ENCODE data around the gene FHOD3. TPM values are rescaled to one million over a fixed set of nuclear protein-coding genes. Genes with fewer than 3 reads are reported as not detected.

Gene FHOD3
- total RNA-seq, 2 donors from 2014 or later, result not detected

GRCh38 chr18:36578871-36579710 lies 281.6 kb downstream of the FHOD3 start:
- Mint-ChIP-seq H3K4me1 (ENCODE audit: low read depth in 2 of 2) (no peaks in the 10 kb centered on the region), H3K4me3 (no peak overlapping the region), H3K9me3 (no peaks in the 10 kb centered on the region), H3K36me3 (no peaks in the 10 kb centered on the region), H3K27ac (no peak overlapping the region), H3K27me3 (peaks cover 3 to 6% of the 10 kb centered on the region in 2 donors)
- no peak for DNase-seq (ENCODE audit: low spot score)
- no peak for ATAC-seq

GRCh38 chr18:36580266-36580665 lies 282.8 kb downstream of the FHOD3 start:
- DNase-seq (ENCODE audit: low spot score) (no peak), ATAC-seq (no peak)
- Mint-ChIP-seq H3K27ac (no peak overlapping the region), H3K4me1 (ENCODE audit: low read depth in 2 of 2) (no peaks in the 10 kb centered on the region), H3K27me3 (peaks cover 3 to 6% of the 10 kb centered on the region in 2 donors), H3K9me3 (no peaks in the 10 kb centered on the region), H3K4me3 (no peak overlapping the region), H3K36me3 (no peaks in the 10 kb centered on the region)

- DNase-seq (ENCODE audit: low spot score) (no peak), ATAC-seq (peak in 1 of 2 donors; percentile 13)
- H3K27me3 Mint-ChIP-seq, result peaks cover 3 to 6% of the 10 kb centered on the region in 2 donors
- no peak overlapping the region for H3K27ac Mint-ChIP-seq
- no peaks in the 10 kb centered on the region for H3K36me3 Mint-ChIP-seq
- H3K4me3 Mint-ChIP-seq, result no peak overlapping the region
- no peaks in the 10 kb centered on the region for H3K4me1 Mint-ChIP-seq (ENCODE audit: low read depth in 2 of 2)
- no peaks in the 10 kb centered on the region for H3K9me3 Mint-ChIP-seq
Observed at GRCh38 chr18:36580874-36581750, 283.6 kb downstream of the FHOD3 start.

- Mint-ChIP-seq H3K36me3 (no peaks in the 10 kb centered on the region), H3K4me1 (ENCODE audit: low read depth in 2 of 2) (no peaks in the 10 kb centered on the region), H3K9me3 (no peaks in the 10 kb centered on the region), H3K27me3 (peaks cover 0 to 6% of the 10 kb centered on the region in 2 donors), H3K4me3 (no peak overlapping the region), H3K27ac (no peak overlapping the region)
- ATAC-seq (no peak), DNase-seq (ENCODE audit: low spot score) (no peak)
Observed at GRCh38 chr18:36582988-36583745, 285.7 kb downstream of the FHOD3 start.

- no peak for DNase-seq (ENCODE audit: low spot score)
- Mint-ChIP-seq H3K9me3 (no peaks in the 10 kb centered on the region), H3K36me3 (no peaks in the 10 kb centered on the region), H3K4me1 (ENCODE audit: low read depth in 2 of 2) (peaks cover 0 to 2% of the 10 kb centered on the region in 2 donors), H3K27me3 (peaks cover 0 to 3% of the 10 kb centered on the region in 2 donors), H3K4me3 (no peak overlapping the region), H3K27ac (no peak overlapping the region)
- ATAC-seq, result no peak
Observed at GRCh38 chr18:36589857-36590543, 292.5 kb downstream of the FHOD3 start.

- no peak overlapping the region for H3K4me3 Mint-ChIP-seq
- H3K9me3 Mint-ChIP-seq, result no peaks in the 10 kb centered on the region
- no peaks in the 10 kb centered on the region for H3K36me3 Mint-ChIP-seq
- ATAC-seq, result no peak
- H3K27me3 Mint-ChIP-seq, result peaks cover 0 to 3% of the 10 kb centered on the region in 2 donors
- peaks cover 0 to 2% of the 10 kb centered on the region in 2 donors for H3K4me1 Mint-ChIP-seq (ENCODE audit: low read depth in 2 of 2)
- no peak for DNase-seq (ENCODE audit: low spot score)
- H3K27ac Mint-ChIP-seq, result no peak overlapping the region
Observed at GRCh38 chr18:36590621-36591580, 293.4 kb downstream of the FHOD3 start.

- H3K36me3 Mint-ChIP-seq, result no peaks in the 10 kb centered on the region
- no peak for ATAC-seq
- H3K9me3 Mint-ChIP-seq, result no peaks in the 10 kb centered on the region
- no peak for DNase-seq (ENCODE audit: low spot score)
- H3K4me3 Mint-ChIP-seq, result no peak overlapping the region
- peaks cover 0 to 3% of the 10 kb centered on the region in 2 donors for H3K27me3 Mint-ChIP-seq
- H3K4me1 Mint-ChIP-seq (ENCODE audit: low read depth in 2 of 2), result peaks cover 0 to 2% of the 10 kb centered on the region in 2 donors
- H3K27ac Mint-ChIP-seq, result no peak overlapping the region
Observed at GRCh38 chr18:36592282-36592681, 294.8 kb downstream of the FHOD3 start.

GRCh38 chr18:36593001-36593400 lies 295.5 kb downstream of the FHOD3 start:
- H3K4me1 Mint-ChIP-seq (ENCODE audit: low read depth in 2 of 2), result peaks cover 0 to 2% of the 10 kb centered on the region in 2 donors
- no peak overlapping the region for H3K4me3 Mint-ChIP-seq

GRCh38 chr18:36593641-36594040 lies 296.1 kb downstream of the FHOD3 start:
- Mint-ChIP-seq H3K27me3 (peaks cover 0 to 3% of the 10 kb centered on the region in 2 donors), H3K4me1 (ENCODE audit: low read depth in 2 of 2) (peaks cover 0 to 2% of the 10 kb centered on the region in 2 donors), H3K4me3 (no peak overlapping the region), H3K9me3 (no peaks in the 10 kb centered on the region), H3K27ac (no peak overlapping the region), H3K36me3 (no peaks in the 10 kb centered on the region)
- DNase-seq (ENCODE audit: low spot score), result no peak
- ATAC-seq, result no peak

More at GRCh38 chr18:36593001-36593400, 295.5 kb downstream of the FHOD3 start:
- no peak overlapping the region for H3K27ac Mint-ChIP-seq
- H3K9me3 Mint-ChIP-seq, result no peaks in the 10 kb centered on the region
- no peak for DNase-seq (ENCODE audit: low spot score)
- peaks cover 0 to 3% of the 10 kb centered on the region in 2 donors for H3K27me3 Mint-ChIP-seq
- no peak for ATAC-seq
- H3K36me3 Mint-ChIP-seq, result no peaks in the 10 kb centered on the region

GRCh38 chr18:36594621-36595020 lies 297.1 kb downstream of the FHOD3 start:
- DNase-seq (ENCODE audit: low spot score) (no peak), ATAC-seq (no peak)
- Mint-ChIP-seq H3K9me3 (no peaks in the 10 kb centered on the region), H3K27ac (no peak overlapping the region), H3K27me3 (peaks cover 0 to 3% of the 10 kb centered on the region in 2 donors), H3K4me1 (ENCODE audit: low read depth in 2 of 2) (no peaks in the 10 kb centered on the region), H3K36me3 (no peaks in the 10 kb centered on the region), H3K4me3 (no peak overlapping the region)

- no peaks in the 10 kb centered on the region for H3K4me1 Mint-ChIP-seq (ENCODE audit: low read depth in 2 of 2)
- peak; percentile 5 to 33 for ATAC-seq
- DNase-seq (ENCODE audit: low spot score), result no peak
- no peak overlapping the region for H3K27ac Mint-ChIP-seq
- peaks cover 0 to 3% of the 10 kb centered on the region in 2 donors for H3K27me3 Mint-ChIP-seq
- H3K9me3 Mint-ChIP-seq, result no peaks in the 10 kb centered on the region
- no peaks in the 10 kb centered on the region for H3K36me3 Mint-ChIP-seq
- no peak overlapping the region for H3K4me3 Mint-ChIP-seq
Observed at GRCh38 chr18:36595046-36595817, 297.7 kb downstream of the FHOD3 start.

Measured in natural killer cell treated with Interleukin-12 subunit alpha and Interleukin-12 subunit beta and Interleukin-15 and Interleukin-18, amount 100 ng/mL, for 72 hours (primary cell).